Karpas-422 (cell line): ENCODE results near the gene SLC46A1. TPM values are rescaled to one million over a fixed set of nuclear protein-coding genes. Genes with fewer than 3 reads are reported as not detected.

Experiments
- DNase-seq: peaks from one replicate; pipeline ENCODE4 v3.0.0-alpha.2; 2015
- H2AFZ ChIP-seq: fragments of 200-600 bp; sonication (generic); 2 replicates; pipeline ENCODE4 v1.6.1; 2014; ENCODE audit warnings: antibody characterized with exemption, low read length, mixed read lengths
- H3K27ac ChIP-seq: fragments of 200-600 bp; sonication (generic); 2 replicates; pipeline ENCODE4 v1.5.1; 2014; ENCODE audit warnings: mild to moderate bottlenecking, low read length, moderate library complexity
- H3K27me3 ChIP-seq: fragments of 200-600 bp; sonication (generic); 2 replicates; pipeline ENCODE4 v1.6.1; 2014; ENCODE audit warnings: low read length, mixed read lengths
- H3K36me3 ChIP-seq: fragments of 200-600 bp; sonication (generic); 2 replicates; pipeline ENCODE4 v1.6.1; 2014; ENCODE audit warnings: low read length, mixed read lengths; ENCODE audit not compliant: insufficient read depth
- H3K4me1 ChIP-seq: fragments of 200-600 bp; sonication (generic); 2 replicates; pipeline ENCODE4 v1.6.1; 2014; ENCODE audit warnings: mild to moderate bottlenecking, low read length, mixed read lengths
- H3K4me2 ChIP-seq: fragments of 200-600 bp; sonication (generic); 2 replicates; pipeline ENCODE4 v1.6.1; 2014; ENCODE audit warnings: low read length, low read depth, mild to moderate bottlenecking; ENCODE audit not compliant: poor library complexity, severe bottlenecking
- H3K4me3 ChIP-seq: fragments of 200-600 bp; sonication (generic); 2 replicates; pipeline ENCODE4 v1.5.1; 2014; ENCODE audit warnings: mild to moderate bottlenecking, antibody characterized with exemption, low read length, mixed read lengths
- H3K79me2 ChIP-seq: fragments of 200-600 bp; sonication (generic); 2 replicates; pipeline ENCODE4 v1.6.1; 2014; ENCODE audit warnings: mild to moderate bottlenecking, low read length, mixed read lengths
- H3K9ac ChIP-seq: fragments of 200-600 bp; sonication (generic); 2 replicates; pipeline ENCODE4 v1.6.0; 2014; ENCODE audit warnings: low read length
- H3K9me2 ChIP-seq: fragments of 200-600 bp; sonication (generic), shearing (Covaris generic); replicated peaks from 2 replicates; pipeline ENCODE4 v1.6.0; 2014; ENCODE audit warnings: mild to moderate bottlenecking, low read length, moderate library complexity; ENCODE audit not compliant: insufficient read depth
- H3K9me3 ChIP-seq: fragments of 300-700, 200-600 bp; sonication (generic); 2 replicates; pipeline ENCODE4 v1.6.1; 2014; ENCODE audit warnings: low read length, mixed read lengths
- H4K20me1 ChIP-seq: fragments of 200-600 bp; sonication (generic); 2 replicates; pipeline ENCODE4 v1.6.1; 2014; ENCODE audit warnings: mild to moderate bottlenecking, antibody characterized with exemption, low read length, low read depth; ENCODE audit not compliant: insufficient read depth
- total RNA-seq: library from RNA; depleted of rRNA; stranded (reverse); fragments of >200 nt; shearing (Covaris generic); gene quantifications from 2 replicates; pipeline ENCODE4 v1.2.3, GENCODE V29; 2014; ENCODE audit warnings: low replicate concordance

The SLC46A1 gene
- total RNA-seq, 1 experiment from 2014 or later: 5.0 TPM

GRCh38 chr17:28399808-28400207 lies 6.2 kb downstream of the SLC46A1 start:
- Histone ChIP-seq H3K9ac (no peak overlapping the region), H3K9me2 (no peaks in the 10 kb centered on the region), H3K27ac (no peak overlapping the region), H3K4me1 (no peaks in the 10 kb centered on the region), H2AFZ (no peak overlapping the region), H3K79me2 (no peaks in the 10 kb centered on the region), H3K9me3 (no peaks in the 10 kb centered on the region), H4K20me1 (peaks cover 13% of the 10 kb centered on the region; the same call in 1 of the 2 replicates), H3K36me3 (peaks cover 16% of the 10 kb centered on the region), H3K4me3 (no peak overlapping the region), H3K27me3 (no peaks in the 10 kb centered on the region), H3K4me2 (no peak overlapping the region)
- DNase-seq: no peak

GRCh38 chr17:28398280-28398981 lies 7.6 kb downstream of the SLC46A1 start:
- H3K36me3 ChIP-seq: peaks cover 26% of the 10 kb centered on the region
- DNase-seq: no peak
- no peak overlapping the region for H3K27ac ChIP-seq
- H3K9me2 ChIP-seq: no peaks in the 10 kb centered on the region
- H3K79me2 ChIP-seq: no peaks in the 10 kb centered on the region
- H4K20me1 ChIP-seq: peaks cover 13% of the 10 kb centered on the region; the same call in 1 of the 2 replicates
- no peaks in the 10 kb centered on the region for H3K27me3 ChIP-seq
- H3K4me2 ChIP-seq: no peak overlapping the region
- no peak overlapping the region for H3K9ac ChIP-seq
- H3K9me3 ChIP-seq: no peaks in the 10 kb centered on the region
- no peak overlapping the region for H3K4me3 ChIP-seq
- H2AFZ ChIP-seq: no peak overlapping the region
- no peaks in the 10 kb centered on the region for H3K4me1 ChIP-seq

GRCh38 chr17:28397687-28398279 lies 8.2 kb downstream of the SLC46A1 start:
- no peaks in the 10 kb centered on the region for H3K4me1 ChIP-seq
- no peak for DNase-seq

GRCh38 chr17:28397275-28397674 lies 8.7 kb downstream of the SLC46A1 start:
- no peak for DNase-seq
- Histone ChIP-seq H3K79me2 (no peaks in the 10 kb centered on the region), H4K20me1 (peaks cover 13% of the 10 kb centered on the region; the same call in 1 of the 2 replicates), H3K27me3 (no peaks in the 10 kb centered on the region), H3K4me3 (no peak overlapping the region), H3K36me3 (peaks cover 31% of the 10 kb centered on the region), H3K9me2 (no peaks in the 10 kb centered on the region), H3K27ac (no peak overlapping the region), H3K4me1 (no peaks in the 10 kb centered on the region), H2AFZ (no peak overlapping the region), H3K9ac (no peak overlapping the region), H3K9me3 (no peaks in the 10 kb centered on the region), H3K4me2 (no peak overlapping the region)

More at GRCh38 chr17:28397687-28398279, 8.2 kb downstream of the SLC46A1 start:
- Histone ChIP-seq H3K9me3 (no peaks in the 10 kb centered on the region), H3K4me3 (no peak overlapping the region), H3K27ac (no peak overlapping the region), H3K9ac (no peak overlapping the region), H2AFZ (no peak overlapping the region), H3K4me2 (no peak overlapping the region), H3K79me2 (no peaks in the 10 kb centered on the region), H3K9me2 (no peaks in the 10 kb centered on the region), H3K27me3 (no peaks in the 10 kb centered on the region), H3K36me3 (peaks cover 29% of the 10 kb centered on the region), H4K20me1 (peaks cover 13% of the 10 kb centered on the region; the same call in 1 of the 2 replicates)

- DNase-seq: no peak
- no peak overlapping the region for H3K9ac ChIP-seq
- H3K36me3 ChIP-seq: peaks cover 31% of the 10 kb centered on the region
Measured at GRCh38 chr17:28396635-28397239, 9.3 kb downstream of the SLC46A1 start.

GRCh38 chr17:28395968-28396367 lies 10.0 kb downstream of the SLC46A1 start:
- Histone ChIP-seq H3K9me3 (no peaks in the 10 kb centered on the region), H3K36me3 (peaks cover 33% of the 10 kb centered on the region), H3K9ac (no peak overlapping the region), H3K9me2 (no peaks in the 10 kb centered on the region), H3K4me1 (no peaks in the 10 kb centered on the region), H3K4me3 (no peak overlapping the region), H3K79me2 (no peaks in the 10 kb centered on the region), H3K27me3 (no peaks in the 10 kb centered on the region), H3K27ac (no peak overlapping the region), H3K4me2 (no peak overlapping the region), H2AFZ (no peak overlapping the region), H4K20me1 (peaks cover 13% of the 10 kb centered on the region; the same call in 1 of the 2 replicates)
- DNase-seq: no peak

More at GRCh38 chr17:28396635-28397239, 9.3 kb downstream of the SLC46A1 start:
- Histone ChIP-seq H3K27ac (no peak overlapping the region), H4K20me1 (peaks cover 13% of the 10 kb centered on the region; the same call in 1 of the 2 replicates), H3K4me1 (no peaks in the 10 kb centered on the region), H3K9me3 (no peaks in the 10 kb centered on the region), H3K79me2 (no peaks in the 10 kb centered on the region), H3K4me2 (no peak overlapping the region), H3K27me3 (no peaks in the 10 kb centered on the region), H3K9me2 (no peaks in the 10 kb centered on the region), H2AFZ (no peak overlapping the region), H3K4me3 (no peak overlapping the region)

GRCh38 chr17:28395426-28395825 lies 10.6 kb downstream of the SLC46A1 start:
- Histone ChIP-seq H3K4me2 (no peak overlapping the region), H3K9me2 (no peaks in the 10 kb centered on the region), H3K79me2 (no peaks in the 10 kb centered on the region), H3K9me3 (no peaks in the 10 kb centered on the region), H3K27ac (no peak overlapping the region), H4K20me1 (peaks cover 13% of the 10 kb centered on the region; the same call in 1 of the 2 replicates), H3K4me3 (no peak overlapping the region), H3K27me3 (no peaks in the 10 kb centered on the region), H3K4me1 (no peaks in the 10 kb centered on the region), H2AFZ (no peak overlapping the region), H3K9ac (no peak overlapping the region), H3K36me3 (peaks cover 38% of the 10 kb centered on the region)
- DNase-seq: no peak
